ENCODE data around the gene NLRP1.
"Not testable (repeated sequence)": the region's sequence is repeated elsewhere in the genome, so short reads cannot be mapped to it uniquely, and the experiment has no call there.

The NLRP1 gene

DNA sequence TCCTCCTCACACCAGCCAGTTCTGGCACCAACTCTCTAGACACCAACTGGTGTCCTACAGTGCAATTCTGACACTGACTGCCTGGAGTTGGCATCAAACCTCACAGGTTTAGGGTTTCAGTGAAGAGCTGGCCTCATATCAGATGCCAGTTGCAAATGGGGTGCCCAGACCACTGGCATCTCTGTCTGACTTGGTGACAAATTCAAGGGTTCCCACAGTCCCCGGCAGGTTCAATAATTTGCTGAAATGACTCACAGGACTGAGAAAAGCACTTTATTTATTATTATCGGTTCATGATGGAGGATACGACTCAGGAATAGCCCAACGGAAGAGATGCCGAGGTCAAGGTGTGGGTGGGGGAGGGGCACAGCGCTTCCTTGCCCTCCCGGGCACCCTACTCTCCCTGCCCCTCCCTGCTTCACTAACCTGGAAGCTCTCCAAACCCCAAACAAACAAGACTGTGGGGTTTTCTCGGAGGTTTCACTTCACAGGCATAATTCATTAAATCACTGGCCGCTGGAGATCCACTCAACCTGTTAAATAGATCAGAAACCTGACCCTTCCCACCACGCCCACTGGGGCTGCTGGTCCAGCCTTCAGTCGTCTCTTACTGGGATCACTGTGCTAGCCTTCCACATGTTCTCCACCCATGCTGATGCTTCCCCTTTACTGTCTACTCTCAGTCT lies 1.7 kb upstream of the NLRP1 start:
- peak; percentile 8 for DNase-seq

DNA sequence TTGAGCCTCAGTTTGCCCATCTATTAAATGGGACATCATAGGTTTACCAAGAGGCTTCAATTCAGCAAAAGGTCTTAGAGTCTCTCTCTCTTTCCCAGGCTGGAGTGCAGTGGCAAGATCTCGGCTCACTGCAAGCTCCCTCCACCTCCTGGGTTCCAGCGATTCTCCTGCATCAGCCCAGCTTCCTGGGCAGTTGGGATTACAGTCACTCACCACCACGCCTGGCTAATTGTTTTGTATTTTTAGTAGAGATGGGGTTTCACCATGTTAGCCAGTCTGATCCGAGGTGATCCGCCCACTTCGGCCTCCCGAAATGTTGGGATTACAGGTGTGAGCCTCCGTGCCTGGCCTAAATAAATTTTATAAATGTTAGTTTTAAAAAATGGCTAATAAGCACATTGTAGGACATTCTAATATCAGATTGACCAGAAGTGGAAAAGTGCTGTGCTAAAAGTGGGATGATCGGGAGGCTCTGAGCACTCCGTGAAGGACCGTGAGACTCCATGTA lies 1.0 kb upstream of the NLRP1 start:
- DNase-seq: no peak

DNA sequence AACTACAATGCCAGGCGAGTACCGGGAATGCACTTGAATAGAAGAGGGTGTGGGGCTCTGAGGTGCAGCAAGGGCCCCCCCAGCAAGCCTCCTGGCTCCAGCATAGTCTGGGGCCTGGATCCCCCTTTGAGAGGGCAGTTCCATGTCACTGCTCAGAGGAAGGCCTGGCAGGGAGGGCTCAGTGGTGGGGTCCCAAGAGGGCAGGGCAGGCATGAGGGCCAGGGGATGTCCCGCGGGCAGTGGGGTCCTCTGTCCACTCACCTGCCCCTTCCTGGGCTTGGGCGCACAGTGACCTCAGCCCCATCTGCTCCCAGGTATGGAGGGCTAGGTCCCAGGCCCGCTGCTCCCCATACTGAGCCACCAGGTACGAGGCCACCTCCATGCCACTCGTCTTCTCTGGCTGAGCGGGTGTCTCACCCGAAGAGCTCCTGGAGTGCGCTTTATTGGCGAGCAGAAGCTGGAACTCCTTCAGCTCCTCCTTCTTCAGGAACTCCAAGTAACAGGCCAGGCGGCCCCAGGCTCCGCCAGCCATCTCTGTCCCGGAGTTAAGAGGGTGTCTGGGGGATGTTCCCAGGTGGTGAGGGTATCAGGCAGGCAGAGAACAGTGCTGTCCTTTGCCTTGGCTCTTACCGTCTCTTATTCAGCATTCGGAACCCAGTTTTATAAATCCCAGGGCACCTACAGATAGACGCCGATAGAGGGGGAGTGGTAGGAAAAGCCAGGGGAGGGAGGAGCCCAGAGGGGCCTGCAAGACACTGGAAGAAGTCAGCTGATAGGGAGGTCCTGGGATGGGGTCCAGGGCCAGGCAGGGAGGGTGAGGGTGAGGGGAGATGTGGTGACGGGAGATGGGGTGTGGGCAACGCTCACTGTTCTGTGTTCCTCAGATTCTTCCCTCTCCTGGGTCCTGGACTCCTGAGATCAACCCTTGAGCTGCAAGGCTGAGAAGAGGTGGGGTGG lies 605 bp downstream of the NLRP1 start:
- peak; percentile 10 for DNase-seq

DNA sequence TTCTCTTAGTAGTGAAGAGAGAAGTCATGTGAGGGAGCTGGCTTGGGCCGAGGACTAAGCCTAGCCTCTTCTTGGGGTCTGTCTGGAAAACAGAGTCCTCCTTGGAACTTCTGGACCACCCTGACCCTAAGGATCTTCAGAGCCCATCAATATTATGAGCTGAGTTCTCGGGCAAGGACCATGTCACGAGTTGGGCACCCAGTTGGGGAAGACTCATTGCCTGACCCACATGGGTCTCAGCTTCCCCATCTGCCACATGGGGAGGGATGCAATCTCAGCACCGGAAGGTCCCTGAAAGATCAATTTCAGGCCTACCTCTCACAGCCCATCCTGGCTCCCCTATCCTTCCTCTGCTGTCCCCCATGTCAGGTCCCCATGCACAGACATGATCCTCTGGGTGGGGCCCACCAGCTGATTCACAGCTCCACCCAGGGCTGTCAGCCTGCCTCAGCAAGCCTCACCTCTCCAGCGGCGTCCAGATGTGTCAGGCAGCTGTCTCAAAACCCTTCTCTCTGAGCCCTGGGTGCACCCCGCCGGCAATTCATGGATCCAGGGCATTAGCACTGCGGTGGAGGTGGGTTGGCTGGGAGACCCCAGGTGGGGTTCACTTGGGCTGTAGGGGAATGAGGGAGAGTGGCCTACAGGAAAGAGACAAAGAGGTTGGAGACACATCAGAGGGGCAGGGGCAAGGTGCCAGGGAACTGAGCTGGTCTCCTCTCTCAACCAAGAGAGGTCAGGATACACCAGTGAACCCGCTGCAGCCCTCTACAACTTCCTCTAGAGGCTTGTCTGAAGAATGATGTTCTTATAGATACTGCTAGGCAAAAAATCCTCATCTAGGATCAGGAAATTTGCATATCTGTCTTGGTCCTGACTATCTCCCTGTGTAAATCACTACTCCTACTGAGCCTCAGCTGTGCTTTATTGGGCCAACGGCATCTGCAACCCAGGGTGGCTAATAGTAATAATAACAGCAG lies 1.8 kb downstream of the NLRP1 start:
- DNase-seq: no peak

DNA sequence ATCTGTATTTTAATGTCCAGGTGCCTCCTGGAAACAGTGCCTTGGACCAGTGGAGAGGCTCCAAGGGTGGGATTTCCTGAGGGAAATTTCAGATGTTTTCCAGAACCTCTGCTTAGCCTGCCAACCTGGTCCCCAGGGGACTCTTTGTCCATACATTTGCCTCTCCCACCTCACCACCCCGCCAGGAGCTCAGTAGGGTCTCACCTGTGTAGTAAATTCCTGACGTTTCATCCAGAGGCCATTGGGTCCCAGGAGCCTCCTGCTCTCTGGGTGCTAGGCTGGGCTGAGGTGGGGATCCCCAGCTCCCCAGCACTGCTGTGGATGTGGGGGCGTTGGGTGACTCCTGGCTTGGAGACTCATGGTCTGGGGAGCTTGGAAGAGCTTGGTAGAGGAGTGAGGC lies 2.7 kb downstream of the NLRP1 start:
- DNase-seq: no peak

DNA sequence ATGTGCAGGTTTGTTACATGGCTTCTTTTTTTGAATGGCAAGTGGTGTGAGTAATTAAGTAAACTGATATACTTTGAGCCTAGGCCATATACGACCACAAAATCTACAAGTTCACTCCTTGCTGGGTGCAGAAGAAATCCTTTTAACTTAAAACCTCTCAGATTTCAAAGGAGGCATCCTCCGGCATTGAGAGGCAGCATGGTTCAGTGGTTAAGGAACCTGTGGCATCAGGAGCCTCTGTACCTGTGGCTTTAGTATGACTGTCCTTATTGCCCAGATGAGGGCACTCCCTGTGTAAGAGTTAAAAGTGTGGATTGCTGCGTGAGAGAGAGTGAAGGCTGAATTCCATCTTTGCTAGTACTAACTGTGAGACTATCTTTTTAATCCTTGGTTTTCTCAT lies 3.3 kb downstream of the NLRP1 start:
- DNase-seq: no peak

DNA sequence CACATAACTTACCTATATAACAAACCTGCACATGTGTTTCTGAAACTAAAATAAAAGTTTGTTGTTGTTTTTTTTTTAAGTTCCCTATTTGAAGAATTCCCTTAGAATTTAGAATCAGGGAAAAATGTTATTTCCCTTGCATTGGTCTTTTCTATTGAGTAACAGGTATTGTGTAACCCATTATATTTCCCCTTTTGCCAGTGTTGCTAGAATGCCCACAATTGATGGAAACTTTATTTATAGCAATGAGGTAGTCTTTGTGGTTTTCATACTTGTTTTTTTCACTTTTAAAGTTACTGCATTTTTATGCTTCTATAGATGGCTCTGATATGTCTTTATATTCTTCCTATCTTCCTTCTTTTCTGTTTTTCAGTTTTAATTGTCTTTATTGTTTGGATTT lies 3.9 kb downstream of the NLRP1 start:
- no peak for DNase-seq

DNA sequence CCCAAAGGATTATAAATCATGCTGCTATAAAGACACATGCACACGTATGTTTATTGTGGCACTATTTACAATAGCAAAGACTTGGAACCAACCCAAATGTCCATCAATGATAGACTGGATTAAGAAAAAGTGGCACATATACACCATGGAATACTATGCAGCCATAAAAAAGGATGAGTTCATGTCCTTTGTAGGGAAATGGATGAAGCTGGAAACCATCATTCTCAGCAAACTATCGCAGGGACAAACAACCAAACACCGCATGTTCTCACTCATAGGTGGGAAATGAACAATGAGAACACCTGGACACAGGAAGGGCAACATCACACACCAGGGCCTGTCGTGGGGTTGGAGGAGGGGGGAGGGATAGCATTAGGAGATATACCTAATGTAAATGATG lies 5.5 kb downstream of the NLRP1 start:
- DNase-seq: not testable (repeated sequence)

DNA sequence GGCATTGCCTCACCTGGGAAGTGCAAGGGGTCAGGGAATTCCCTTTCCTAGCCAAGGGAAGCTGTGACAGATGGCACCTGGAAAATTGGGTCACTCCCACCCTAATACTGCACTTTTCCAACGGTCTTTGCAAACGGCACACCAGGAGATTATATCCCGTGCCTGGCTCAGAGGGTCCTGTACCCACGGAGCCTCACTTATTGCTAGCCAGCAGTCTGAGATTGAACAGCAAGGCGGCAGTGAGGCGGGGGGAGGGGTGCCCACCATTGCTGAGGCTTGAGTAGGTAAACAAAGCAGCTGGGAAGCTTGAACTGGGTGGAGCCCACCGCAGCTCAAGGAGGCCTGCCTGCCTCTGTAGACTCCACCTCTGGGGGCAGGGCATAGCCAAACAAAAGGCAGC lies 11.3 kb downstream of the NLRP1 start:
- DNase-seq: not testable (repeated sequence)

DNA sequence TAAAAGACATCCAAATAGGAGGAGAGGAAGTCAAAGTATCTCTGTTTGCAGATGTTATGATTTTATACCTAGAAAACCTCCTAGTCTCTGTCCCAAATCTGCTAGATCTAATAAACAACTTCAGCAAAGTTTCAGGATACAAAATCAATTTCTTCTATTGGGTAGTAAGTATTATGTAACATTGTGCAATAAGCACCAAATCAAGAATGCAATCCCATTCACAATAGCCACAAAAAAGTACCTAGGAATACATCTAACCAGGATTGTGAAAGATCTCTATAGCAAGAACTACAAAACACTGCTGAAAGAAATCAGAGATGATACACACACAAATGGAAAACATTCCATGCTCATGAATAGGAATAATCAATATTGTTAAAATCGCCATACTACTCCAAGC lies 13.0 kb downstream of the NLRP1 start:
- DNase-seq: no peak

DNA sequence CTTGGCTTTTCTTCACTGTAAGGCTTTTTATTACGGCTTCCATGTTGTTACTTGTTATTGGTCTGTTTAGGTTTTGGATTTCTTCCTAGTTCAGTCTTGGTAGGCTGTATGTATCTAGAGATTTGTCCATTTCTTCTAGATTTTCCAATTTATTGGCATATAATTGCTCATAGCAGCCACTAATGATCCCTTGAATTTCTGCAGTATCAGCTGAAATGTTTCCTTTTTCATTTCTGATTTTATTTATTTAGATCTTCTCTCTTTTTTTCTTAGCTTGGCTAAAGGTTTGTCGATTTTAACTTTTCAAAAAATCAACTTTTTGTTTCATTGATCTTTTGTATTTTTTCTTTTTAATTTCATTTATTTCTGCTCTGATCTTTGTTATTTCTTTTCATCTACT lies 18.5 kb downstream of the NLRP1 start:
- DNase-seq: no peak

DNA sequence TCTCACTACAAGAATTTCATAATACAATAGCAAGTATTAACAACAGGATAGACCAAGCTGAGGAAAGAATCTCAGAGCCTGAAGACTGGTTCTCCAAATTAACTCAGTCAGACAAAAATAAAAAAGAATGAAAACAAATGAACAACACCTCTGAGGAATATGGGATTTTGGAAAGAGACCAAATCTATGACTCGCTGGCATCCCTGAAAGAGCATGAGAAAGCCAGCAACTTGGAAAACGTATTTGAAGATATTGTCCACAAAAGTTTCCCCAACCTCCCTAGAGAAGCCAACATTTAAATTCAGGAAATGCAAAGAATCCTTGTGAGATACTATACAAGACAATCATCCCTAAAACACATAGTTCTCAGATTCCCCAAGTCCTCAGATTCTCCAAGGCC lies 20.9 kb downstream of the NLRP1 start:
- DNase-seq: no peak

DNA sequence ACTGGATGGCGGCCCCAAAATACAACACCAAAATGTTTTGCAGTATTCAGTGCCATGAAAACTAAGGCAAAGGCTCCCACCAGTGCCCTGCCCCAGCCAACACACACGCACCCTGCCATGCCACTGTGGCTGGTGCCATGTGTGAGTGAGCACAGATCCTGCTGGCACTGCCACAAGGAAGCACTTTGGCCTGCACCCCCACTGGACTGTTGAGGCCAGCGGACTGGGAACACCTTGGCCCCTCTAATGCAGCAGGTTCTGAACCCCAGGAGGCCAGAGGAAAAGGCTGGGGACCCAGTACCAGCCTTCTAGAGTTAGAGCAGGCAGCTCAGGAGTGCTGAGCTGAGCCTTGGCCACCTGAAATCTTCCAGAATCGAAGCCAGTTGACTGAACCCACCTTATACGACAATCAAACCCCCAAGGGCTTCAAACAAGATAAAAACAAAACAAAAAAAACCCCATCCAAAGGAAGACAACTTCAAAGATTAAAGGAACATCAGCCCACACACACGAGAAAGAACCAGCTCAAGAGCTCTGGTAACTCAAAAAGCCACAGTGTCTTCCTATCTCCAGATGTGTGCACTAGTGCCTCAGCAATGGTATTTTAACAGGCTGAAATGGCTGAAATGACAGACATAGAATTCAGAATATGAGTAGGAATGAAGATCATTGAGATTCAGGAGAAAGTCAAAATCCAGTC lies 21.5 kb downstream of the NLRP1 start:
- DNase-seq: no peak

DNA sequence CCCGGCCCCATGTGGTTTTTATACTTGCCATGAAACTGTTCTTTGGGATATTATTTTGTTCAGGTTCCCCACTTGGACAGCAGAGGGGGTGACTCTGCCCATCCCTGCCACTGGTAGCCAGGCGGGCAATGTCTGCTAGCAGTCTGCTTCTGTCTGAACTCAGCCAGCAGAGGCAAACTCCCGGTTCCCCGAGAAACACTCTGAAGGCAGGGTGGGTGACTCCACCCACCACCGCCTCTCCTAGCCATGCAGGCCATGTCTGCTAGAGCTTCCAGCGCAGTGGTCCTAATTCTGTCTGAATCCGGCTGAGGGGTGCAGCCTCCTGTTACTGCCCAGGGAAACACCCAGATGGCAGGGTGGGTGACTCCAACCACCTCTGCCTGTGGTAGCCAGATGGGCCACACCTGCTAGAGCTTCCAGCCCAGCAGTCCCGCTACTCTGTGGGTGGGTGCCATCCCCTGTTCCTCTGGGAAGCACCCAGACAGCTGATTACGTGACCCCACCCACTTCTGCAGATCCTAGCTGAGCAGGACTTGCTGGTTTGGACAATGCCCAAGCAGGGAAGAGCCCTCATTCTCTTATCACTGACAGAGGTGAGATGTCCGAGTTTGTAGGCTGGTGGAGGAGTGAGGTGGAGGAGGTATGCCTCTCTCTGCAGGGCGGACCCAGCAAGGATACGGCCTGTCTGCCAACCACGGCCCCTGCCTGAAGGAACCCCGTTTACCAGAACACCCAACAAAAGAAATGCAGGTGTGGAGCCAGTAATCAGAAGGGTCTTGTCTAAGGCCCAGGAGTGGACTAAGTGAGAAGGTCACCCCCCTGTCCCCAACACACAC lies 22.4 kb downstream of the NLRP1 start:
- no peak for DNase-seq

DNA sequence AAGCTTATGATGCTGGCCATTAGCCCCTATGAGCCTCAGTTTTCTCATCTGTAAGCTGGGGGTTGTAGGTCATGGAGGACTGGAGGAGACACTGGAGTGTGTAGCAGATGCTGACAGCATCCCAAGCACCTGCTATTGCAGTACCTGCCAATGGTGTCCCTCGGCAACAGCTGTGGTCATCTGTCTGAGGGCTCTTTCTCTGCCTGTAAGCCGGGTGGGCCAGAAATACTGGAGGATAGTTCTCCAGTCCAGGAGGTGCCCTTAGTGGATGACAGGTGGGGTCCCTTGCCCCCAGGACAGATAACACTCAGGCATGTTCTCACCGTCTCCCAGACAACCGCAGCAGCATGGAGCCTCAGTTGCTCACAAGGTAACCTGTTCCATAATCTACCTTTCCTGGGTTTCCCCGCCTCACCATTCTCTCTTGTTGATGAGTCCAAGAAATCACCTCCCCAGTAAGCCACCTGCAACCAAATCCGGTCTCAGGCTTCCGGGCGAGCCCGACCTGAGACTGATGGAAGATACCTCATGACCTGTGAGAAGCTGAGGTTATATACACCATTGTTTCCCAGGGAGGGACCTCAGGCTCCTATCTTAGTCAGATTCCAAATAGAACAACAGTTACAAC lies 23.8 kb downstream of the NLRP1 start:
- DNase-seq: no peak

DNA sequence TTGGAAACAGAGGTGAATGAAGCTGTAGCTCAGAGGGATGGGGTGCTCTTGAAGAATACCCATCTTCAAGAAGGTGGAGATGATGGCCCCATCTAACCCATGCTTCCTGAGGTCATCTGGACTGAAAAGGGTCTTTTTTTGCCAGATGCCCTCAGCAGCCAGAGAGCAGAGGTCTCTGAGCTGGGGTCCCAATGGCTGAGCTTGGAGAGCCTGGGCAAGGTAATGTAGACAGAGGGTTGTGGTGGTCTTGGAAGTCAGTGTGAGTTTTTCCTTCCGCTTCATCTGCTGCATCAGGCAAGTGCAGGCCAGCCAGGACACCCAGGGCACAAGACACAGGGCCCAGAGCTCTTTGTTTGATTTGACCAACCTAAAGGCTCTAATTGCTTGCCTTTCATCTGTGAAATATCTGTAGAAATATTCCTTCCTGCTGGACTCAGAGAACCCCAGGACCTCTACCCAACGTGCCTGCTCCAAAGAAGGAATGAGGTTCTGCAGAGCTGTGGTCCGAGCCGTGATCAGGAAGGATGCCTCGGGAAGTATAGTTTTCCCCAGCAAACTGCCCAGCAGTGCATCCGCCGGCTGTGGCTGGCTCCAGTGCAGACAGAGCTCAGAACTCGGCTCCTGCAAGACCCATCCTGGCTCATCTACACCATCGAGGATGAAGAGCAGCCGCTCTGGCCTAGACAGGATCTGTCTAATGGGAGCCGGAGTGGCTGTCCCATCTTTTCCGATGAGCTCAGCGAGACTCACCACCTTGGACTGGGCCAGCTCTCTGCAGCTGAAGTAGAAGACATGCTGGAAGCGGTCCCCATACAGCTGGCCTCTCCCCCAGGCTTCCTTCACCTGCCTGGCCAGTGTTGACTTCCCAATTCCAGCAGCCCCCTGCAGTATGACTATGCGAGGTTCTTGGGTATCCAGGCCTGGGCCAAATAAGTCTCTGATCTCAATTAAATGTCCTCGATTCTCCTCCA lies 25.2 kb downstream of the NLRP1 start:
- no peak for DNase-seq

DNA sequence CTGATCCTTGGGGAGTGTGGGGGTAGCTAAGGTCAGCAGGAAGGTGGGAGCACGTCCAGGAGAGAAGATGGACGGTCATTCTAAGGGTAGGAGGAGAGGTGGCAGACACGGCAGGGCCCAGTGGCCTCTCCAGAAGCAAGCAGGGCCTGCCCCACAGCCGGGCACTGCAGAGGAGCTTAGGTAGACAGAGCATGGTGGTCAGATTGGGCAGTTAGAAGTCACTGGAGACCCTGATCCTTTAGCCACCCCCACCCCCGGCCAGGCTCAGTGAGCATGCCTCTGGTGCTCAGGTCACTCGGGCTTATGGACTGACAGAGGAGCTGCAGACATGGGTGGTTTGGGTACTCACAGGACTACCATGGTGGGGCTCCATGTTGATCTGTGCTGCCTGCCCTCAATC lies 26.3 kb downstream of the NLRP1 start:
- DNase-seq: no peak

DNA sequence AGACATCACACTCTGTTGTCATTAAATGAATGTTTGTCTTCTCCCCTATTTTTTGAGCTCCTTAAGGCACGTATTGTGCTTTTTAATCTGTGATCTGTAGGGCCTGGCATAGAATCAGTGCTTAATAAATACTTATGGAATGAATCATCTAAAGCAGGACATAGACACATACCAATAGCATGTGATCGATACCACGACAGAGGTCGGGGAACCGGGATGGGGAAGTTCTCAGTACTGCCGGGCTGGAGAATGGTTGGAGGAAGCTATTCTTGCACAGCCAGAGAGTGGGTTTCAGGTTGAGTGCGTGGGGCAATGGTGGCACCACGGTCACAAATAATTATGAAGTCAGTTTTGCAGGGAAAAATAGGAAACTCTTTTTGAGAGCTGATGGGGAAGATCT lies 26.8 kb downstream of the NLRP1 start:
- DNase-seq: no peak

DNA sequence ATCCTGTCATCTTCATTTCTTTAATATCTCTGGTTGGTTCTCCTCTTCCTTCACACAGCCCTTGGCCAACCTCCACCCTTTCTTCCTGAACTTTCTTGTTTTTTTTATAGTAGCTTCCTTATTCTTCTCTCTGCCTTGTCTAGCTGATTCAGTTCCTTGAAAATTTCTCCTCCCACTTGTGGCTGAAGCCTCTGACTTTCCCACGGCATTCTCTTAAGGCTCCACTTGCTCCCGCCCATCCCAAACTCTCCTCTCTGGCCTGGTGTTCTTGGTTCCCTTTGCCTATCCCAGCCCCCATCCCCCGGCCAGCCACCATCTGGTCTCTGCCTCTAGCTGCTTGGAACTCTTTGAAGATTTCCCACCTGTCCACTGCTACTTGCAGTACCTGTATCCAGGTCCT lies 29.1 kb downstream of the NLRP1 start:
- no peak for DNase-seq

DNA sequence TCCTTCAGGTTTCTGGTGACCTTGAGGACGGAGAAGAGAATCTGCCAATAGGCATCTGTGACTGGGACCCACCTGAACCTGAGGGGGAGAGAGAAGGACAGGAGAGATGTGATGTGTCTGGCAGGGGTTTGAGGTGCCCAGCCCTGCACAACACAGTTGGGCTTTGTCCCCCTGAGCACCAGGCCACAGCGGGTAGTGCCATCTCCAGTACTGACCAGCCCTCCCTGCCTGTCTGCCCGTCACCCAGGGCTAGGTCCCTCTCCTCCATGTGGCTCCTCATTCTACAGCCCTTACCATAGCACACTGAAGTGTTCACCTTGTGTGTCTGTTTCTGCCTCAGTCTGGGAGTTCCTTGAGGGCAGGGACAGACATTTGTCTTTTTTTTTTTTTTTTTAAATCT lies 30.8 kb downstream of the NLRP1 start:
- DNase-seq: no peak
